ENCODE measurements around the gene NRG4. TPM values are rescaled to one million over a fixed set of nuclear protein-coding genes. Genes with fewer than 3 reads are reported as not detected.

Gene NRG4
- total and polyA plus RNA-seq, 2 experiments from 2014 or later = 0.50 to 1.5 TPM

DNA sequence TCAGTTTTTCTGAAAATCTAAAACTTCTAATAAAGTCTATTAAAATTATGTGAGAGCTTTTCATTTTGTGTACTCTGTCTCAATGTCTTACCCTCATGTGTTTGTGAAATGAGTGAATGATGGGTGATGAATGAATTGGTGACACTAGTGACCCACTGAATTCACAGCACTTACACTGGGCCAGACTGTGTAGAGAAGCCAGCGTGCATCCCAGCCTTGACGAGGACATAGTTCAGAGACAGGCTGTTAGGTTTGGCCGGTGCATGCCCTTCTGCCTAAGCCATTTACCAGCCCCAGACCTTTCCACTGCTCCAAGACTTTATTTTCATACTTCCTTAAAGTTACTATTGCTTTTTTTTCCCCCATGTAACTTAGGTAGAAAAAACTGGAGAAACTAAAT, 69.8 kb downstream of the NRG4 start:
- Histone ChIP-seq H3K9me2 (replicated peaks; ENCODE audit: insufficient read depth) (no peaks in the 10 kb centered on the region), H3K4me1 (ENCODE audit: insufficient read depth) (no peaks in the 10 kb centered on the region), H3K36me3 (replicated peaks; ENCODE audit: insufficient read depth, low read depth) (peaks cover 7% of the 10 kb centered on the region), H3K4me3 (no peak overlapping the region), H3K27ac (no peak overlapping the region), H3K27me3 (no peaks in the 10 kb centered on the region), H3K9me3 (ENCODE audit: low read depth) (no peaks in the 10 kb centered on the region), H3K4me2 (no peak overlapping the region), H2AFZ (no peak overlapping the region), H3K79me2 (no peaks in the 10 kb centered on the region), H4K20me1 (ENCODE audit: insufficient read depth, poor library complexity, severe bottlenecking) (no peaks in the 10 kb centered on the region)
- WGBS (ENCODE audit: low lambda C conversion rate, missing lambda C conversion rate) = 74% methylated on average over 3 of the region's 3 CpGs
- TF ChIP-seq, protein P1, sequence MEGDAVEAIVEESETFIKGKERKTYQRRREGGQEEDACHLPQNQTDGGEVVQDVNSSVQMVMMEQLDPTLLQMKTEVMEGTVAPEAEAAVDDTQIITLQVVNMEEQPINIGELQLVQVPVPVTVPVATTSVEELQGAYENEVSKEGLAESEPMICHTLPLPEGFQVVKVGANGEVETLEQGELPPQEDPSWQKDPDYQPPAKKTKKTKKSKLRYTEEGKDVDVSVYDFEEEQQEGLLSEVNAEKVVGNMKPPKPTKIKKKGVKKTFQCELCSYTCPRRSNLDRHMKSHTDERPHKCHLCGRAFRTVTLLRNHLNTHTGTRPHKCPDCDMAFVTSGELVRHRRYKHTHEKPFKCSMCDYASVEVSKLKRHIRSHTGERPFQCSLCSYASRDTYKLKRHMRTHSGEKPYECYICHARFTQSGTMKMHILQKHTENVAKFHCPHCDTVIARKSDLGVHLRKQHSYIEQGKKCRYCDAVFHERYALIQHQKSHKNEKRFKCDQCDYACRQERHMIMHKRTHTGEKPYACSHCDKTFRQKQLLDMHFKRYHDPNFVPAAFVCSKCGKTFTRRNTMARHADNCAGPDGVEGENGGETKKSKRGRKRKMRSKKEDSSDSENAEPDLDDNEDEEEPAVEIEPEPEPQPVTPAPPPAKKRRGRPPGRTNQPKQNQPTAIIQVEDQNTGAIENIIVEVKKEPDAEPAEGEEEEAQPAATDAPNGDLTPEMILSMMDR (IDR thresholded peaks at IDR 0.05; ENCODE audit: poor library complexity) = no peak
- TF ChIP-seq EZH2phosphoT487 (IDR thresholded peaks at IDR 0.05; ENCODE audit: low read depth, severe bottlenecking, unreplicated experiment) = no peak
- DNase-seq (ENCODE audit: low spot score) = no peak

DNA sequence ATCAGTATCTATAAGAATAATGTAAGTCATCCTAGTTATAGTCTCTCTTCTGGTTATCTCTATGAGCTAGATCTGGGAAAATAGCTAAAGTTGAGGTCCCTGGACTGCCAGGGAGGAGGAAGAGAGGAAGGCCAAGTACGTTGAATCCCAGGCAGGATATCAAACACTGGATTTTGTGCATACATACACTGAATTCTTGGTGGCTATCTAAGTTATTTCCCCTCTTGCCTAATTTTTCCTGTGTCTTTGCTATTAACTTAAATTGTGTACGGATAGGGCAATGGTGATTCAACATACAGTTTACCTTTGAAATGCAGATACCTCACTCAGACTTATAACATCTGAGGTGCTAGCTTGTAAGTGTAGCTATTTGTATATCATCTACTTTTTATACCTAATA, 81.4 kb downstream of the NRG4 start:
- Histone ChIP-seq H3K27ac (no peak overlapping the region), H3K4me1 (ENCODE audit: insufficient read depth) (no peaks in the 10 kb centered on the region), H3K9me3 (ENCODE audit: low read depth) (no peaks in the 10 kb centered on the region), H3K4me2 (no peak overlapping the region), H3K36me3 (replicated peaks; ENCODE audit: insufficient read depth, low read depth) (no peaks in the 10 kb centered on the region), H3K79me2 (peaks cover 9% of the 10 kb centered on the region), H2AFZ (no peak overlapping the region), H3K4me3 (no peak overlapping the region), H4K20me1 (ENCODE audit: insufficient read depth, poor library complexity, severe bottlenecking) (no peaks in the 10 kb centered on the region), H3K27me3 (no peaks in the 10 kb centered on the region), H3K9me2 (replicated peaks; ENCODE audit: insufficient read depth) (no peaks in the 10 kb centered on the region)
- TF ChIP-seq EZH2 (IDR thresholded peaks at IDR 0.05; ENCODE audit: borderline replicate concordance) (no peak), EZH2phosphoT487 (IDR thresholded peaks at IDR 0.05; ENCODE audit: low read depth, severe bottlenecking, unreplicated experiment) (no peak)
- TF ChIP-seq, protein P1 (IDR thresholded peaks at IDR 0.05; ENCODE audit: poor library complexity) = no peak
- DNase-seq (ENCODE audit: low spot score) = no peak
- 92% methylated on average over 2 of the region's 2 CpGs for WGBS (ENCODE audit: low lambda C conversion rate, missing lambda C conversion rate)

GRCh38 chr15:75929799-75930565, 82.2 kb downstream of the NRG4 start:
- TF ChIP-seq EZH2phosphoT487 (IDR thresholded peaks at IDR 0.05; ENCODE audit: low read depth, severe bottlenecking, unreplicated experiment) (no peak), EZH2 (IDR thresholded peaks at IDR 0.05; ENCODE audit: borderline replicate concordance) (no peak)
- TF ChIP-seq, protein P1 (IDR thresholded peaks at IDR 0.05; ENCODE audit: poor library complexity) = no peak
- Histone ChIP-seq H3K27me3 (no peaks in the 10 kb centered on the region), H4K20me1 (ENCODE audit: insufficient read depth, poor library complexity, severe bottlenecking) (no peaks in the 10 kb centered on the region), H3K9me3 (ENCODE audit: low read depth) (no peaks in the 10 kb centered on the region), H3K9me2 (replicated peaks; ENCODE audit: insufficient read depth) (no peaks in the 10 kb centered on the region), H3K27ac (no peak overlapping the region), H3K4me1 (ENCODE audit: insufficient read depth) (no peaks in the 10 kb centered on the region), H3K36me3 (replicated peaks; ENCODE audit: insufficient read depth, low read depth) (no peaks in the 10 kb centered on the region), H3K4me2 (no peak overlapping the region), H3K4me3 (no peak overlapping the region), H2AFZ (no peak overlapping the region), H3K79me2 (peaks cover 13% of the 10 kb centered on the region)
- DNase-seq (ENCODE audit: low spot score) = no peak
- 95% methylated on average over 5 of the region's 5 CpGs for WGBS (ENCODE audit: low lambda C conversion rate, missing lambda C conversion rate)
